ENCODE data around the gene MEF2C.
"Not testable (repeated sequence)": the region's sequence is repeated elsewhere in the genome, so short reads cannot be mapped to it uniquely, and the experiment has no call there.

The MEF2C gene

GRCh38 chr5:88815050-88815789 is 67.8 kb downstream of the MEF2C start:
- no peaks in the 10 kb centered on the region for H3K4me1 Mint-ChIP-seq
- H3K27ac Mint-ChIP-seq, result no peak overlapping the region
- peaks cover 4% of the 10 kb centered on the region for H3K27me3 Mint-ChIP-seq
- H3K4me3 Mint-ChIP-seq, result no peak overlapping the region
- H3K36me3 Mint-ChIP-seq, result no peaks in the 10 kb centered on the region
- H3K9me3 Mint-ChIP-seq, result no peaks in the 10 kb centered on the region

- H3K4me1 Mint-ChIP-seq, result no peaks in the 10 kb centered on the region
- H3K9me3 Mint-ChIP-seq, result no peaks in the 10 kb centered on the region
These were observed 69.0 kb downstream of the MEF2C start for GRCh38 chr5:88813805-88814575.

GRCh38 chr5:88813244-88813643 is 69.7 kb downstream of the MEF2C start:
- Mint-ChIP-seq H3K4me1 (no peaks in the 10 kb centered on the region), H3K27ac (no peak overlapping the region), H3K36me3 (no peaks in the 10 kb centered on the region), H3K4me3 (no peak overlapping the region), H3K27me3 (peaks cover 3% of the 10 kb centered on the region), H3K9me3 (no peaks in the 10 kb centered on the region)

More at GRCh38 chr5:88813805-88814575, 69.0 kb downstream of the MEF2C start:
- no peak overlapping the region for H3K27ac Mint-ChIP-seq
- H3K36me3 Mint-ChIP-seq, result no peaks in the 10 kb centered on the region
- peaks cover 5% of the 10 kb centered on the region for H3K27me3 Mint-ChIP-seq
- H3K4me3 Mint-ChIP-seq, result no peak overlapping the region

- Mint-ChIP-seq H3K27ac (no peak overlapping the region), H3K27me3 (peaks cover 7% of the 10 kb centered on the region), H3K36me3 (no peaks in the 10 kb centered on the region), H3K4me3 (no peak overlapping the region), H3K9me3 (no peaks in the 10 kb centered on the region), H3K4me1 (no peaks in the 10 kb centered on the region)
These were observed 74.8 kb downstream of the MEF2C start for GRCh38 chr5:88808153-88808552.

GRCh38 chr5:88807327-88807726 is 75.7 kb downstream of the MEF2C start:
- Mint-ChIP-seq H3K27ac (no peak overlapping the region), H3K4me1 (no peaks in the 10 kb centered on the region), H3K36me3 (no peaks in the 10 kb centered on the region), H3K4me3 (no peak overlapping the region), H3K27me3 (peaks cover 5% of the 10 kb centered on the region), H3K9me3 (no peaks in the 10 kb centered on the region)

- H3K36me3 Mint-ChIP-seq, result no peaks in the 10 kb centered on the region
- no peaks in the 10 kb centered on the region for H3K4me1 Mint-ChIP-seq
- peaks cover 5% of the 10 kb centered on the region for H3K27me3 Mint-ChIP-seq
- no peaks in the 10 kb centered on the region for H3K9me3 Mint-ChIP-seq
- H3K27ac Mint-ChIP-seq, result no peak overlapping the region
- no peak overlapping the region for H3K4me3 Mint-ChIP-seq
These were observed 76.6 kb downstream of the MEF2C start for GRCh38 chr5:88806338-88806737.

- no peak overlapping the region for H3K27ac Mint-ChIP-seq
- H3K4me3 Mint-ChIP-seq, result no peak overlapping the region
- no peaks in the 10 kb centered on the region for H3K9me3 Mint-ChIP-seq
- no peaks in the 10 kb centered on the region for H3K4me1 Mint-ChIP-seq
- no peaks in the 10 kb centered on the region for H3K36me3 Mint-ChIP-seq
- H3K27me3 Mint-ChIP-seq, result peaks cover 5% of the 10 kb centered on the region
These were observed 77.7 kb downstream of the MEF2C start for GRCh38 chr5:88805151-88805784.

GRCh38 chr5:88804444-88804843 is 78.5 kb downstream of the MEF2C start:
- no peaks in the 10 kb centered on the region for H3K9me3 Mint-ChIP-seq
- H3K27me3 Mint-ChIP-seq, result peaks cover 5% of the 10 kb centered on the region

GRCh38 chr5:88803309-88803708 is 79.7 kb downstream of the MEF2C start:
- H3K27me3 Mint-ChIP-seq, result peaks cover 4% of the 10 kb centered on the region
- no peaks in the 10 kb centered on the region for H3K36me3 Mint-ChIP-seq
- no peaks in the 10 kb centered on the region for H3K4me1 Mint-ChIP-seq
- H3K9me3 Mint-ChIP-seq, result no peaks in the 10 kb centered on the region
- H3K27ac Mint-ChIP-seq, result no peak overlapping the region
- no peak overlapping the region for H3K4me3 Mint-ChIP-seq

More at GRCh38 chr5:88804444-88804843, 78.5 kb downstream of the MEF2C start:
- Mint-ChIP-seq H3K4me3 (no peak overlapping the region), H3K36me3 (no peaks in the 10 kb centered on the region), H3K4me1 (no peaks in the 10 kb centered on the region), H3K27ac (no peak overlapping the region)

GRCh38 chr5:88799938-88800535 is 82.9 kb downstream of the MEF2C start:
- H3K36me3 Mint-ChIP-seq, result no peaks in the 10 kb centered on the region
- no peaks in the 10 kb centered on the region for H3K4me1 Mint-ChIP-seq
- no peak overlapping the region for H3K4me3 Mint-ChIP-seq
- no peaks in the 10 kb centered on the region for H3K9me3 Mint-ChIP-seq
- H3K27ac Mint-ChIP-seq, result no peak overlapping the region
- H3K27me3 Mint-ChIP-seq, result peaks cover 8% of the 10 kb centered on the region

GRCh38 chr5:88798933-88799332 is 84.1 kb downstream of the MEF2C start:
- not testable (repeated sequence) for H3K27ac Mint-ChIP-seq, H3K4me3 Mint-ChIP-seq, H3K9me3 Mint-ChIP-seq, H3K4me1 Mint-ChIP-seq, H3K36me3 Mint-ChIP-seq, H3K27me3 Mint-ChIP-seq

- peak overlapping the region; percentile 48 for H3K27ac Mint-ChIP-seq
These were observed 89.2 kb downstream of the MEF2C start for GRCh38 chr5:88793797-88794196.

GRCh38 chr5:88792144-88792840 is 90.7 kb downstream of the MEF2C start:
- no peaks in the 10 kb centered on the region for H3K36me3 Mint-ChIP-seq
- H3K27me3 Mint-ChIP-seq, result peaks cover 7% of the 10 kb centered on the region
- no peaks in the 10 kb centered on the region for H3K9me3 Mint-ChIP-seq
- no peaks in the 10 kb centered on the region for H3K4me1 Mint-ChIP-seq
- H3K27ac Mint-ChIP-seq, result no peak overlapping the region
- no peak overlapping the region for H3K4me3 Mint-ChIP-seq

More at GRCh38 chr5:88793797-88794196, 89.2 kb downstream of the MEF2C start:
- H3K27me3 Mint-ChIP-seq, H3K36me3 Mint-ChIP-seq, H3K4me1 Mint-ChIP-seq, H3K4me3 Mint-ChIP-seq, H3K9me3 Mint-ChIP-seq: not testable (repeated sequence)

- peaks cover 5% of the 10 kb centered on the region for H3K27me3 Mint-ChIP-seq
- H3K27ac Mint-ChIP-seq, result no peak overlapping the region
- no peaks in the 10 kb centered on the region for H3K9me3 Mint-ChIP-seq
- no peak overlapping the region for H3K4me3 Mint-ChIP-seq
- H3K4me1 Mint-ChIP-seq, result no peaks in the 10 kb centered on the region
- no peaks in the 10 kb centered on the region for H3K36me3 Mint-ChIP-seq
These were observed 95.1 kb downstream of the MEF2C start for GRCh38 chr5:88787856-88788255.

- Mint-ChIP-seq H3K4me3 (no peak overlapping the region), H3K9me3 (no peaks in the 10 kb centered on the region), H3K36me3 (no peaks in the 10 kb centered on the region), H3K27ac (no peak overlapping the region), H3K27me3 (peaks cover 6% of the 10 kb centered on the region), H3K4me1 (no peaks in the 10 kb centered on the region)
These were observed 96.2 kb downstream of the MEF2C start for GRCh38 chr5:88786789-88787188.
